ENCODE data around the gene PLEKHA7.

DNA sequence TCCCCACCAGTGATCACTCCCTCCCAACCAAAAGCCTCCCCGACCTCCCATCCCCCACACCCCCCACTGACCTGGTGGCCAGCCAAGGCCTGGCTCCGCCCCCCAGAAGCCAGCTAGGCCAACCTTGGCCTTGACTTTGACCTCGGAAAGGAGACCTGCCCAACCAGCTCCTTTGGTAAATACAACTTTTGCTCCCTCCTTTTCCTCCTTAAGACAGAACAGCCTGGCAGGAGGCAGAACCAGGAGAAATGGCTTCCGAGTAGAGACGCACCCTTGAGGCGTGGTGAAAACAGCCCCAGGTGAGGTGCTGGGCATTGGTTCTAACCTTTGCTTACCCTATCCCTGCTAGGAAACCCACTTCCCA is 27.0 kb downstream of the PLEKHA7 start:
- no peak for TF ChIP-seq CTCF (IDR thresholded peaks at IDR 0.05; ENCODE audit: low read depth, low read length, poor library complexity, severe bottlenecking)
- TF ChIP-seq EZH2phosphoT487 (IDR thresholded peaks at IDR 0.05; ENCODE audit: borderline replicate concordance, low read length): no peak

Measured in DOHH2 (cell line).